IPS-NIHi11 (cell line): ENCODE data around the gene FAM200B.

ENCODE experiments used
- DNase-seq: peaks from one replicate; pipeline ENCODE4 v3.0.0; 2012; ENCODE audit warnings: mixed read lengths, low spot score

Gene FAM200B

DNA sequence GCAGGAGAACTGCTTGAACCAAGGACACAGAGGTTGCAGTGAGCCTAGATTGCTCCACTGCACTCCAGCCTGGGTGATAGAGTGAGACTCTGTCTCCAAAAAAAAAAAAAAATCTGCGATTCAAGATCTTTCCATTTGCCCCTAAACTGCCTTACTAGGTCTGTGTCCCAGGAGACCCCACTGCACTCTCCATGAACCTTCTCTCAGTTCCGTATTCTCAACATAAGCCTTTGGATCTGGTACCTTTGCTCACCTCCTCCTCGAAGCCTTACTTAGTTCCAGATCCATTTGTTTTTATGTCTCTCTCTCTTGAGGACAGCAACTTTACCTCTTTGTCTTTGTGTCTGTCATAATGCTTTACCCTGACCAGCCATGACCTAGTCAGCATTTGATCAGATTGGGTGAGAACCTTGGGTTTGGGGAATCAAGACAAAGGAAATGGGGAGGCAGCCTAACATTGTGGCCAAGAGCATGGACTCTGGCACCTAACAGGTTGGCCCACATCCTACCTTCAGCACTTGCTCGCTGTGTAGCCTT lies 55.0 kb downstream of the FAM200B start:
- no peak for DNase-seq

DNA sequence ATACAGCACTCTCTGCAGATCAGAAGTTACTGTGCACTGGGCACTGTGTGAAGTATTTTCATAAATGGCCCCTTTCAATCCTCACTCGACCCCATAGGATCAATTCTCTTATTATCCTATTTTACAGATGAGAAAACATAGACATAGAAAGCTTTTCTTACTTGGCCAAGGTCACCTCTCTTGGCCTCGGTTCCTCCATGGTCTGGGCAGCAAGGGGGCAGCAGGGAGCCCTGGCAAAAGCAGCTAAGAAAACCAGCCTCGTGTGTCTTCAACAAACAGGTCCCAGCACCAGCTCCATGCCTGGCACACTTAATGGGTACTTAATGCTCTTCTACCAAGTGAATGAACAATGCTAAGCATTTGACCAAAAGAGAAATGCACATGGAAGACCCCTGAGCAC lies 55.6 kb downstream of the FAM200B start:
- no peak for DNase-seq

DNA sequence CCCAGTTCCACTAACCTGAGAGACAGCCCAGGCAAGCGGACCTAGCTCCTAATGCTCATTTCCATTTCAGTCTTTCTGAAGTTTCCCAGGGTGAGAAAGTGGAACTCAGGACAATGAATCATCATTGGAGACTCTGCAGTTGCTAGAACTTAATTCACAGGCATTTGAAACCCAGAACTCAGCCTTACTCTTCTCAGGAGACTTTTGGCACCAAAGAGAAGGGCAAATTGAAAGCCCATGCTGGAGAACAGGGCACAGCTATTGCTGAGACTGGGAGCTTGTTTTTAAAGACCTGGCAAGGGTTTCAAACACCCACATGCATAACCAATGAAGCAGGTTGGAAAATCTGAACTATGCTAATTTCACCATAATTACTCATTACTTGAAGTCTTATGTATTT lies 57.2 kb downstream of the FAM200B start:
- DNase-seq = no peak
